BLaER1 treated with 17β-estradiol and CSF1 and Interleukin-3, amounts not matched to agents 10 nM and 100 nM (cell line): ENCODE measurements around the gene FOXD1.
A peak's percentile ranks its signal among the peaks of the same experiment; 100 is the strongest.

Experiments used
- H3K27ac ChIP-seq, 11 experiments: shearing (Covaris generic); formaldehyde crosslinking; 2 replicates each; pipeline ENCODE4 v1.8.1; 2022
- H3K27me3 ChIP-seq, 11 experiments: shearing (Covaris generic); formaldehyde crosslinking; 2 replicates each; pipeline ENCODE4 v1.8.1; 2022
- H3K36me3 ChIP-seq, 11 experiments: shearing (Covaris generic); formaldehyde crosslinking; 2 replicates each; pipeline ENCODE4 v1.8.1; 2022
- H3K4me1 ChIP-seq, 10 experiments: shearing (Covaris generic); formaldehyde crosslinking; 2 replicates each; pipeline ENCODE4 v1.8.1; 2022
- H3K4me2 ChIP-seq, 11 experiments: shearing (Covaris generic); formaldehyde crosslinking; 2 replicates each; pipeline ENCODE4 v1.8.1; 2022
- H3K4me3 ChIP-seq, 10 experiments: shearing (Covaris generic); formaldehyde crosslinking; 2 replicates each; pipeline ENCODE4 v1.8.1; 2022
- H3K9ac ChIP-seq, 11 experiments: shearing (Covaris generic); formaldehyde crosslinking; 2 replicates each; pipeline ENCODE4 v1.8.1; 2022
- H3K9me3 ChIP-seq, 11 experiments: shearing (Covaris generic); formaldehyde crosslinking; replicated peaks in 1 of 11; 2 replicates each; pipeline ENCODE4 v1.8.1; 2022
- H4K20me1 ChIP-seq, 11 experiments: shearing (Covaris generic); formaldehyde crosslinking; 2 replicates each; pipeline ENCODE4 v1.8.1; 2022
- Cebpa-rat ChIP-seq, 11 experiments: shearing (Covaris generic); IDR thresholded peaks; 2 replicates each; pipeline ENCODE4 v1.8.1; 2022

FOXD1 gene

GRCh38 chr5:73437777-73438644, 10.6 kb downstream of the FOXD1 start:
- Histone ChIP-seq H3K4me2 (0 out of 22 replicates have a peak overlapping the region, but pooled peaks of 2 of the 11 experiments have one; percentile 6 to 47), H4K20me1 (peaks cover 0 to 73% (median 55%) of the 10 kb centered on the region in 11 experiments; a peak in 19 of 22 replicates), H3K4me3 (no peak overlapping the region), H3K9ac (no peak overlapping the region), H3K9me3 (peaks cover 11 to 23% (median 20%) of the 10 kb centered on the region in 11 experiments; a peak in 21 of 22 replicates), H3K4me1 (peaks cover 0 to 14% (median 1%) of the 10 kb centered on the region in 10 experiments; a peak in 5 of 20 replicates), H3K27ac (no peak overlapping the region), H3K36me3 (no peaks in the 10 kb centered on the region), H3K27me3 (peaks cover 100% of the 10 kb centered on the region in 11 experiments)
- no peak for TF ChIP-seq Cebpa-rat (IDR thresholded peaks at IDR 0.05)

GRCh38 chr5:73437101-73437776, 11.3 kb downstream of the FOXD1 start:
- no peak for TF ChIP-seq Cebpa-rat (IDR thresholded peaks at IDR 0.05)
- peaks cover 0 to 65% (median 47%) of the 10 kb centered on the region in 11 experiments; a peak in 18 of 22 replicates for H4K20me1 ChIP-seq
- no peak overlapping the region for H3K27ac ChIP-seq
- peak overlapping the region in 6 of 10 experiments; percentile 17 to 38 (median 29); a peak in 7 of 20 replicates for H3K4me3 ChIP-seq
- peaks cover 11 to 23% (median 20%) of the 10 kb centered on the region in 11 experiments; a peak in 21 of 22 replicates for H3K9me3 ChIP-seq
- H3K36me3 ChIP-seq, result no peaks in the 10 kb centered on the region
- H3K4me1 ChIP-seq, result peaks cover 0 to 14% (median 0%) of the 10 kb centered on the region in 10 experiments; a peak in 3 of 20 replicates
- peak overlapping the region in 6 of 11 experiments; percentile 1 to 64 (median 35); a peak in 8 of 22 replicates for H3K4me2 ChIP-seq
- no peak overlapping the region for H3K9ac ChIP-seq
- peaks cover 94 to 100% (median 99%) of the 10 kb centered on the region in 11 experiments for H3K27me3 ChIP-seq

- Histone ChIP-seq H3K9ac (no peak overlapping the region), H3K36me3 (no peaks in the 10 kb centered on the region), H3K27me3 (peaks cover 88 to 98% (median 95%) of the 10 kb centered on the region in 11 experiments), H3K4me3 (peak overlapping the region in 6 of 10 experiments; percentile 17 to 38 (median 29); a peak in 8 of 20 replicates), H3K9me3 (peaks cover 11 to 23% (median 20%) of the 10 kb centered on the region in 11 experiments; a peak in 21 of 22 replicates), H3K27ac (no peak overlapping the region), H3K4me2 (peak overlapping the region in 7 of 11 experiments; percentile 1 to 64 (median 34); a peak in 10 of 22 replicates), H4K20me1 (peaks cover 0 to 59% (median 41%) of the 10 kb centered on the region in 11 experiments; a peak in 18 of 22 replicates), H3K4me1 (peaks cover 0 to 14% (median 0%) of the 10 kb centered on the region in 10 experiments; a peak in 3 of 20 replicates)
- TF ChIP-seq Cebpa-rat (IDR thresholded peaks at IDR 0.05), result no peak
These were observed 12.0 kb downstream of the FOXD1 start for GRCh38 chr5:73436535-73437100.

GRCh38 chr5:73435759-73436534, 12.6 kb downstream of the FOXD1 start:
- peaks cover 11 to 23% (median 20%) of the 10 kb centered on the region in 11 experiments; a peak in 21 of 22 replicates for H3K9me3 ChIP-seq
- H4K20me1 ChIP-seq, result peaks cover 0 to 55% (median 39%) of the 10 kb centered on the region in 11 experiments; a peak in 18 of 22 replicates
- H3K4me2 ChIP-seq, result peak overlapping the region in 1 of 11 experiments; percentile 64; a peak in 3 of 22 replicates
- H3K4me3 ChIP-seq, result peak overlapping the region in 5 of 10 experiments; percentile 17 to 38 (median 31); a peak in 4 of 20 replicates
- H3K36me3 ChIP-seq, result no peaks in the 10 kb centered on the region
- no peak for TF ChIP-seq Cebpa-rat (IDR thresholded peaks at IDR 0.05)
- H3K4me1 ChIP-seq, result peaks cover 0 to 14% (median 0%) of the 10 kb centered on the region in 10 experiments; a peak in 3 of 20 replicates
- no peak overlapping the region for H3K27ac ChIP-seq
- H3K9ac ChIP-seq, result no peak overlapping the region
- peaks cover 81 to 91% (median 89%) of the 10 kb centered on the region in 11 experiments for H3K27me3 ChIP-seq

- Histone ChIP-seq H3K36me3 (no peaks in the 10 kb centered on the region), H4K20me1 (peaks cover 0 to 46% (median 35%) of the 10 kb centered on the region in 11 experiments; a peak in 18 of 22 replicates), H3K4me3 (no peak overlapping the region), H3K4me1 (peaks cover 0 to 14% (median 0%) of the 10 kb centered on the region in 10 experiments; a peak in 3 of 20 replicates), H3K9me3 (peaks cover 11 to 23% (median 20%) of the 10 kb centered on the region in 11 experiments; a peak in 21 of 22 replicates), H3K4me2 (no peak overlapping the region), H3K27ac (no peak overlapping the region), H3K9ac (no peak overlapping the region), H3K27me3 (peaks cover 71 to 88% (median 79%) of the 10 kb centered on the region in 11 experiments)
- TF ChIP-seq Cebpa-rat (IDR thresholded peaks at IDR 0.05), result no peak
These were observed 13.7 kb downstream of the FOXD1 start for GRCh38 chr5:73434907-73435306.

- no peak for TF ChIP-seq Cebpa-rat (IDR thresholded peaks at IDR 0.05)
- Histone ChIP-seq H3K9ac (no peak overlapping the region), H3K4me1 (peaks cover 0 to 14% (median 0%) of the 10 kb centered on the region in 10 experiments; a peak in 3 of 20 replicates), H3K4me3 (no peak overlapping the region), H3K27ac (no peak overlapping the region), H3K9me3 (peaks cover 11 to 23% (median 20%) of the 10 kb centered on the region in 11 experiments; a peak in 21 of 22 replicates), H4K20me1 (peaks cover 0 to 46% (median 35%) of the 10 kb centered on the region in 11 experiments; a peak in 18 of 22 replicates), H3K27me3 (peaks cover 66 to 83% (median 74%) of the 10 kb centered on the region in 11 experiments), H3K36me3 (no peaks in the 10 kb centered on the region), H3K4me2 (no peak overlapping the region)
These were observed 14.1 kb downstream of the FOXD1 start for GRCh38 chr5:73434461-73434860.

- Histone ChIP-seq H3K9me3 (peaks cover 11 to 23% (median 20%) of the 10 kb centered on the region in 11 experiments; a peak in 21 of 22 replicates), H3K4me2 (no peak overlapping the region), H3K27me3 (peaks cover 61 to 78% (median 69%) of the 10 kb centered on the region in 11 experiments), H3K27ac (no peak overlapping the region), H3K4me3 (no peak overlapping the region), H3K36me3 (no peaks in the 10 kb centered on the region), H4K20me1 (peaks cover 0 to 44% (median 32%) of the 10 kb centered on the region in 11 experiments; a peak in 18 of 22 replicates), H3K9ac (no peak overlapping the region), H3K4me1 (peaks cover 0 to 14% (median 0%) of the 10 kb centered on the region in 10 experiments; a peak in 3 of 20 replicates)
- TF ChIP-seq Cebpa-rat (IDR thresholded peaks at IDR 0.05), result no peak
These were observed 14.6 kb downstream of the FOXD1 start for GRCh38 chr5:73433982-73434342.
